HEK293 (cell line): ENCODE results near the gene GNB5.
A peak's percentile ranks its signal among the peaks of the same experiment; 100 is the strongest.

Experiments
- CTCF ChIA-PET: fragments of 350-600 bp; formaldehyde crosslinking; extraction: SDS; loops from one replicate; lab custom pipeline; 2021; ENCODE audit warnings: antibody characterized with exemption; lab: Yijun Ruan, JAX
- POLR2A ChIA-PET: fragments of 300-600 bp; formaldehyde crosslinking; extraction: SDS; loops from one replicate; lab custom pipeline; 2020; ENCODE audit warnings: antibody characterized with exemption, inconsistent platforms; lab: Yijun Ruan, JAX
- H3K27ac ChIP-seq: fragments of 200-500 bp; sonication (Bioruptor generic); 2 replicates; pipeline ENCODE4 v1.5.1; 2014; ENCODE audit warnings: low read depth, low read length, control low read depth, inconsistent platforms; ENCODE audit errors: extremely low read depth
- H3K36me3 ChIP-seq, 2 experiments: fragments of 200-500 bp in 1 of 2; sonication (Bioruptor generic) in 1 of 2; 1 replicate in 1 of 2; 2 replicates in 1 of 2; pipeline ENCODE4 v1.5.1; 2014 to 2017; ENCODE audit warnings: inconsistent platforms in 2 of 2, low read length in 2 of 2; ENCODE audit not compliant: control insufficient read depth in 2 of 2, insufficient read depth in 1 of 2
- H3K4me1 ChIP-seq: fragments of 200-500 bp; sonication (Bioruptor generic); 2 replicates; pipeline ENCODE4 v1.5.1; 2014; ENCODE audit warnings: mild to moderate bottlenecking, low read length, inconsistent platforms; ENCODE audit not compliant: control insufficient read depth, insufficient read depth
- H3K4me3 ChIP-seq: 2 replicates; pipeline ENCODE4 v1.5.1; 2011; ENCODE audit warnings: low read depth, mild to moderate bottlenecking, control low read depth, low read length, moderate library complexity
- H3K9me3 ChIP-seq: fragments of 200-500 bp; sonication (Bioruptor generic); 2 replicates; pipeline ENCODE4 v1.5.1; 2014; ENCODE audit warnings: low read depth, low read length, inconsistent platforms; ENCODE audit not compliant: control insufficient read depth, insufficient read depth
- GFI1B ChIP-seq: fragments of 450-650 bp; formaldehyde crosslinking; IDR thresholded peaks from 2 replicates; pipeline ENCODE4 v1.5.1; 2016; ENCODE audit warnings: missing biosample characterization, missing genetic modification characterization
- SALL2 ChIP-seq: fragments of 450-650 bp; formaldehyde crosslinking; IDR thresholded peaks from 2 replicates; pipeline ENCODE4 v1.5.0; 2017; ENCODE audit warnings: missing biosample characterization, mild to moderate bottlenecking, missing genetic modification characterization, borderline replicate concordance
- WT1 ChIP-seq: fragments of 450-650 bp; formaldehyde crosslinking; IDR thresholded peaks from 2 replicates; pipeline ENCODE4 v1.5.1; 2016; ENCODE audit warnings: missing biosample characterization, missing genetic modification characterization
- ZEB2 ChIP-seq: fragments of 450-650 bp; formaldehyde crosslinking; IDR thresholded peaks from 2 replicates; pipeline ENCODE4 v1.5.1; 2016; ENCODE audit warnings: missing biosample characterization, missing genetic modification characterization
- ZNF114 ChIP-seq: fragments of 450-650 bp; formaldehyde crosslinking; IDR thresholded peaks from 2 replicates; pipeline ENCODE4 v1.5.0; 2017; ENCODE audit warnings: missing biosample characterization, missing genetic modification characterization
- ZNF266 ChIP-seq: fragments of 450-650 bp; formaldehyde crosslinking; IDR thresholded peaks from 2 replicates; pipeline ENCODE4 v1.5.1; 2016; ENCODE audit warnings: missing biosample characterization, missing genetic modification characterization, low read depth
- ZNF391 ChIP-seq: fragments of 450-650 bp; formaldehyde crosslinking; IDR thresholded peaks from 2 replicates; pipeline ENCODE4 v1.5.1; 2016; ENCODE audit warnings: low read depth, missing biosample characterization, missing genetic modification characterization, borderline replicate concordance
- ZNF394 ChIP-seq: fragments of 450-650 bp; formaldehyde crosslinking; IDR thresholded peaks from 2 replicates; pipeline ENCODE4 v1.5.1; 2016; ENCODE audit warnings: missing biosample characterization, missing genetic modification characterization, mild to moderate bottlenecking, moderate library complexity, borderline replicate concordance
- ZNF596 ChIP-seq: fragments of 450-650 bp; IDR thresholded peaks from 2 replicates; pipeline ENCODE4 v1.5.0; 2018; ENCODE audit warnings: missing biosample characterization, mild to moderate bottlenecking, missing genetic modification characterization, moderate library complexity
- ZNF600 ChIP-seq: fragments of 450-650 bp; formaldehyde crosslinking; IDR thresholded peaks from 2 replicates; pipeline ENCODE4 v1.5.1; 2016; ENCODE audit warnings: missing biosample characterization, missing genetic modification characterization
- ZNF623 ChIP-seq: fragments of 450-650 bp; formaldehyde crosslinking; IDR thresholded peaks from 2 replicates; pipeline ENCODE4 v1.5.1; 2016; ENCODE audit warnings: missing biosample characterization, missing genetic modification characterization
- ZNF660 ChIP-seq: fragments of 450-650 bp; IDR thresholded peaks from 2 replicates; pipeline ENCODE4 v1.5.1; 2018; ENCODE audit warnings: missing biosample characterization, mild to moderate bottlenecking, missing genetic modification characterization
- ZNF707 ChIP-seq: fragments of 450-650 bp; formaldehyde crosslinking; IDR thresholded peaks from 2 replicates; pipeline ENCODE4 v1.5.1; 2016; ENCODE audit warnings: missing biosample characterization, missing genetic modification characterization
- ZXDB ChIP-seq: fragments of 450-650 bp; formaldehyde crosslinking; IDR thresholded peaks from 2 replicates; pipeline ENCODE4 v1.5.1; 2016; ENCODE audit warnings: missing biosample characterization, missing genetic modification characterization
- TF ChIP-seq, protein P1 (sequence below): fragments of 450-650 bp; formaldehyde crosslinking; IDR thresholded peaks from 2 replicates; pipeline ENCODE4 v1.5.1; 2017; ENCODE audit warnings: missing biosample characterization, missing genetic modification characterization
- TF ChIP-seq, protein P2 (sequence below): fragments of 450-650 bp; formaldehyde crosslinking; IDR thresholded peaks from 2 replicates; pipeline ENCODE4 v1.5.1; 2016; ENCODE audit warnings: missing biosample characterization, missing genetic modification characterization, borderline replicate concordance
- TF ChIP-seq, protein P3 (sequence below): fragments of 450-650 bp; formaldehyde crosslinking; IDR thresholded peaks from 2 replicates; pipeline ENCODE4 v1.5.1; 2016; ENCODE audit warnings: missing biosample characterization, missing genetic modification characterization
- TF ChIP-seq, protein P4 (sequence below): fragments of 450-650 bp; formaldehyde crosslinking; IDR thresholded peaks from 2 replicates; pipeline ENCODE4 v1.5.1; 2016; ENCODE audit warnings: missing biosample characterization, missing genetic modification characterization
- TF ChIP-seq, protein P5 (sequence below): fragments of 450-650 bp; formaldehyde crosslinking; IDR thresholded peaks from 2 replicates; pipeline ENCODE4 v1.5.1; 2016; ENCODE audit warnings: missing biosample characterization, missing genetic modification characterization
- TF ChIP-seq, protein P6 (sequence below): fragments of 450-650 bp; formaldehyde crosslinking; IDR thresholded peaks from 2 replicates; pipeline ENCODE4 v1.5.1; 2016; ENCODE audit warnings: missing biosample characterization, missing genetic modification characterization

Gene GNB5

DNA sequence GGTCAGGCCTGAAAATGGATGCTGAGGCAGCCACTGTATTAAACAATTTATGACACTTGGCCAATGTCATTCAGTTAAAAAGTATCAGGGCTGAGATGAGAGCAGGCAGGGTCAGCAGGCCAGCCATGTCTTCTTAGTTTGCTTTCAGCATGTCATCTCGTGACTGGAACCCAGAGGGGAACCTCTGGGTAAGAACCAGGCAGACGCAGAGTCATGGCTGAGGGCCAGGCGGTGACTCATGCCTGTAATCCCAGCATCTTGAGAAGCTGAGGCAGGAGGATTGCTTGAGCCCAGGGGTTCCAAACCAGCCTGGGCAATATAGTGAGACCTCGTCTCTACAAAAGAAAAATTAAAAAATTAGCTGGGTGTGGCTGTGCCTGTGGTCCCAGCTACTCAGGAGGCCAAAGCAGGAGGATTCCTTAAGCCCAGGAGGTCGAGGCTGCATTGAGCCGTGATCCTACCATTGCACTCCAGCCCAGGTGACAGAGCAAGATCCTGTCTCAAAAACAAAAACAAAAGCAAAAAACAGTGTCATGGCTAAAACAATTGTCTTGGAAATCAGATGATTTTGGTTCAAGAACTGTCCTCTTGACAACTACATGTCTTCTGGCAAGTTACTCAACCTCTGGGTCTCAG lies 90.3 kb downstream of the GNB5 start:
- Histone ChIP-seq H3K9me3 (no peaks in the 10 kb centered on the region), H3K4me3 (no peak overlapping the region), H3K4me1 (peaks cover 2% of the 10 kb centered on the region; the same call in 1 of the 2 replicates), H3K27ac (no peak overlapping the region), H3K36me3 (no peaks in the 10 kb centered on the region)
- CTCF ChIA-PET, result interaction anchor here (1.7 kb wide), 1 partner anchor 23 kb away, joined by 7 read pairs; no protein-coding TSS in a partner anchor
- POLR2A ChIA-PET, result no interaction called here
- TF ChIP-seq ZEB2 (tag by site-specific recombination) (peak; percentile 52; the same call in 1 of the 2 replicates), ZNF623 (tag by site-specific recombination) (no peak), ZXDB (tag by site-specific recombination) (0 out of 2 replicates have a peak, but pooled peaks have one; percentile 30), WT1 (tag by site-specific recombination) (no peak; the same call in 1 of the 2 replicates), ZNF600 (tag by site-specific recombination) (peak; percentile 46; the same call in 1 of the 2 replicates), SALL2 (tag by site-specific recombination) (no peak), ZNF266 (no peak), GFI1B (tag by site-specific recombination) (no peak), ZNF394 (tag by site-specific recombination) (peak; percentile 49; the same call in 1 of the 2 replicates), ZNF114 (tag by site-specific recombination) (no peak), ZNF660 (tag by site-specific recombination) (0 out of 2 replicates have a peak, but pooled peaks have one; percentile 20), ZNF391 (tag by site-specific recombination) (no peak), ZNF596 (tag by site-specific recombination) (no peak), ZNF707 (tag by site-specific recombination) (no peak)
- TF ChIP-seq, protein P1, sequence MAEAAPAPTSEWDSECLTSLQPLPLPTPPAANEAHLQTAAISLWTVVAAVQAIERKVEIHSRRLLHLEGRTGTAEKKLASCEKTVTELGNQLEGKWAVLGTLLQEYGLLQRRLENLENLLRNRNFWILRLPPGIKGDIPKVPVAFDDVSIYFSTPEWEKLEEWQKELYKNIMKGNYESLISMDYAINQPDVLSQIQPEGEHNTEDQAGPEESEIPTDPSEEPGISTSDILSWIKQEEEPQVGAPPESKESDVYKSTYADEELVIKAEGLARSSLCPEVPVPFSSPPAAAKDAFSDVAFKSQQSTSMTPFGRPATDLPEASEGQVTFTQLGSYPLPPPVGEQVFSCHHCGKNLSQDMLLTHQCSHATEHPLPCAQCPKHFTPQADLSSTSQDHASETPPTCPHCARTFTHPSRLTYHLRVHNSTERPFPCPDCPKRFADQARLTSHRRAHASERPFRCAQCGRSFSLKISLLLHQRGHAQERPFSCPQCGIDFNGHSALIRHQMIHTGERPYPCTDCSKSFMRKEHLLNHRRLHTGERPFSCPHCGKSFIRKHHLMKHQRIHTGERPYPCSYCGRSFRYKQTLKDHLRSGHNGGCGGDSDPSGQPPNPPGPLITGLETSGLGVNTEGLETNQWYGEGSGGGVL, result peak; percentile 56; the same call in 1 of the 2 replicates
- TF ChIP-seq, protein P2, sequence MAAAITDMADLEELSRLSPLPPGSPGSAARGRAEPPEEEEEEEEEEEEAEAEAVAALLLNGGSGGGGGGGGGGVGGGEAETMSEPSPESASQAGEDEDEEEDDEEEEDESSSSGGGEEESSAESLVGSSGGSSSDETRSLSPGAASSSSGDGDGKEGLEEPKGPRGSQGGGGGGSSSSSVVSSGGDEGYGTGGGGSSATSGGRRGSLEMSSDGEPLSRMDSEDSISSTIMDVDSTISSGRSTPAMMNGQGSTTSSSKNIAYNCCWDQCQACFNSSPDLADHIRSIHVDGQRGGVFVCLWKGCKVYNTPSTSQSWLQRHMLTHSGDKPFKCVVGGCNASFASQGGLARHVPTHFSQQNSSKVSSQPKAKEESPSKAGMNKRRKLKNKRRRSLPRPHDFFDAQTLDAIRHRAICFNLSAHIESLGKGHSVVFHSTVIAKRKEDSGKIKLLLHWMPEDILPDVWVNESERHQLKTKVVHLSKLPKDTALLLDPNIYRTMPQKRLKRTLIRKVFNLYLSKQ (tag by site-specific recombination), result no peak
- TF ChIP-seq, protein P3, sequence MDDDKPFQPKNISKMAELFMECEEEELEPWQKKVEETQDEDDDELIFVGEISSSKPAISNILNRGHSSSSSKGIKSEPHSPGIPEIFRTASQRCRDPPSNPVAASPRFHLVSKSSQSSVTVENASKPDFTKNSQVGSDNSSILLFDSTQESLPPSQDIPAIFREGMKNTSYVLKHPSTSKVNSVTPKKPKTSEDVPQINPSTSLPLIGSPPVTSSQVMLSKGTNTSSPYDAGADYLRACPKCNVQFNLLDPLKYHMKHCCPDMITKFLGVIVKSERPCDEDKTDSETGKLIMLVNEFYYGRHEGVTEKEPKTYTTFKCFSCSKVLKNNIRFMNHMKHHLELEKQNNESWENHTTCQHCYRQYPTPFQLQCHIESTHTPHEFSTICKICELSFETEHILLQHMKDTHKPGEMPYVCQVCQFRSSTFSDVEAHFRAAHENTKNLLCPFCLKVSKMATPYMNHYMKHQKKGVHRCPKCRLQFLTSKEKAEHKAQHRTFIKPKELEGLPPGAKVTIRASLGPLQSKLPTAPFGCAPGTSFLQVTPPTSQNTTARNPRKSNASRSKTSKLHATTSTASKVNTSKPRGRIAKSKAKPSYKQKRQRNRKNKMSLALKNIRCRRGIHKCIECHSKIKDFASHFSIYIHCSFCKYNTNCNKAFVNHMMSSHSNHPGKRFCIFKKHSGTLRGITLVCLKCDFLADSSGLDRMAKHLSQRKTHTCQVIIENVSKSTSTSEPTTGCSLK (tag by site-specific recombination), result no peak
- TF ChIP-seq, protein P4, sequence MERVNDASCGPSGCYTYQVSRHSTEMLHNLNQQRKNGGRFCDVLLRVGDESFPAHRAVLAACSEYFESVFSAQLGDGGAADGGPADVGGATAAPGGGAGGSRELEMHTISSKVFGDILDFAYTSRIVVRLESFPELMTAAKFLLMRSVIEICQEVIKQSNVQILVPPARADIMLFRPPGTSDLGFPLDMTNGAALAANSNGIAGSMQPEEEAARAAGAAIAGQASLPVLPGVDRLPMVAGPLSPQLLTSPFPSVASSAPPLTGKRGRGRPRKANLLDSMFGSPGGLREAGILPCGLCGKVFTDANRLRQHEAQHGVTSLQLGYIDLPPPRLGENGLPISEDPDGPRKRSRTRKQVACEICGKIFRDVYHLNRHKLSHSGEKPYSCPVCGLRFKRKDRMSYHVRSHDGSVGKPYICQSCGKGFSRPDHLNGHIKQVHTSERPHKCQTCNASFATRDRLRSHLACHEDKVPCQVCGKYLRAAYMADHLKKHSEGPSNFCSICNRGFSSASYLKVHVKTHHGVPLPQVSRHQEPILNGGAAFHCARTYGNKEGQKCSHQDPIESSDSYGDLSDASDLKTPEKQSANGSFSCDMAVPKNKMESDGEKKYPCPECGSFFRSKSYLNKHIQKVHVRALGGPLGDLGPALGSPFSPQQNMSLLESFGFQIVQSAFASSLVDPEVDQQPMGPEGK (tag by site-specific recombination), result 0 out of 2 replicates have a peak, but pooled peaks have one; percentile 5
- TF ChIP-seq, protein P5, sequence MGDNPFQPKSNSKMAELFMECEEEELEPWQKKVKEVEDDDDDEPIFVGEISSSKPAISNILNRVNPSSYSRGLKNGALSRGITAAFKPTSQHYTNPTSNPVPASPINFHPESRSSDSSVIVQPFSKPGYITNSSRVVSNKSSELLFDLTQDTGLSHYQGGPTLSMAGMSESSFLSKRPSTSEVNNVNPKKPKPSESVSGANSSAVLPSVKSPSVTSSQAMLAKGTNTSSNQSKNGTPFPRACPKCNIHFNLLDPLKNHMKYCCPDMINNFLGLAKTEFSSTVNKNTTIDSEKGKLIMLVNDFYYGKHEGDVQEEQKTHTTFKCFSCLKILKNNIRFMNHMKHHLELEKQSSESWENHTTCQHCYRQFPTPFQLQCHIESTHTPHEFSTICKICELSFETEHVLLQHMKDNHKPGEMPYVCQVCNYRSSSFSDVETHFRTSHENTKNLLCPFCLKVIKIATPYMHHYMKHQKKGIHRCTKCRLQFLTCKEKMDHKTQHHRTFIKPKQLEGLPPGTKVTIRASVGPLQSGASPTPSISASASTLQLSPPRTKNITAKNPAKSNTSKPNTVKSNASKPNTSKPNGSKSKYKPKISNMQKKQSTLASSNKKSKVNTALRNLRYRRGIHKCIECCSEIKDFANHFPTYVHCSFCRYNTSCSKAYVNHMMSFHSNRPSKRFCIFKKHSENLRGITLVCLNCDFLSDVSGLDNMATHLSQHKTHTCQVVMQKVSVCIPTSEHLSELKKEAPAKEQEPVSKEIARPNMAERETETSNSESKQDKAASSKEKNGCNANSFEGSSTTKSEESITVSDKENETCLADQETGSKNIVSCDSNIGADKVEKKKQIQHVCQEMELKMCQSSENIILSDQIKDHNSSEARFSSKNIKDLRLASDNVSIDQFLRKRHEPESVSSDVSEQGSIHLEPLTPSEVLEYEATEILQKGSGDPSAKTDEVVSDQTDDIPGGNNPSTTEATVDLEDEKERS (tag by site-specific recombination), result no peak
- TF ChIP-seq, protein P6, sequence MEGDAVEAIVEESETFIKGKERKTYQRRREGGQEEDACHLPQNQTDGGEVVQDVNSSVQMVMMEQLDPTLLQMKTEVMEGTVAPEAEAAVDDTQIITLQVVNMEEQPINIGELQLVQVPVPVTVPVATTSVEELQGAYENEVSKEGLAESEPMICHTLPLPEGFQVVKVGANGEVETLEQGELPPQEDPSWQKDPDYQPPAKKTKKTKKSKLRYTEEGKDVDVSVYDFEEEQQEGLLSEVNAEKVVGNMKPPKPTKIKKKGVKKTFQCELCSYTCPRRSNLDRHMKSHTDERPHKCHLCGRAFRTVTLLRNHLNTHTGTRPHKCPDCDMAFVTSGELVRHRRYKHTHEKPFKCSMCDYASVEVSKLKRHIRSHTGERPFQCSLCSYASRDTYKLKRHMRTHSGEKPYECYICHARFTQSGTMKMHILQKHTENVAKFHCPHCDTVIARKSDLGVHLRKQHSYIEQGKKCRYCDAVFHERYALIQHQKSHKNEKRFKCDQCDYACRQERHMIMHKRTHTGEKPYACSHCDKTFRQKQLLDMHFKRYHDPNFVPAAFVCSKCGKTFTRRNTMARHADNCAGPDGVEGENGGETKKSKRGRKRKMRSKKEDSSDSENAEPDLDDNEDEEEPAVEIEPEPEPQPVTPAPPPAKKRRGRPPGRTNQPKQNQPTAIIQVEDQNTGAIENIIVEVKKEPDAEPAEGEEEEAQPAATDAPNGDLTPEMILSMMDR (tag by site-specific recombination), result no peak
